ENCODE results near the gene NT5E. TPM values are rescaled to one million over a fixed set of nuclear protein-coding genes. Genes with fewer than 3 reads are reported as not detected.

Gene NT5E
- polyA plus RNA-seq, 1 experiment, result 63.0 TPM

DNA sequence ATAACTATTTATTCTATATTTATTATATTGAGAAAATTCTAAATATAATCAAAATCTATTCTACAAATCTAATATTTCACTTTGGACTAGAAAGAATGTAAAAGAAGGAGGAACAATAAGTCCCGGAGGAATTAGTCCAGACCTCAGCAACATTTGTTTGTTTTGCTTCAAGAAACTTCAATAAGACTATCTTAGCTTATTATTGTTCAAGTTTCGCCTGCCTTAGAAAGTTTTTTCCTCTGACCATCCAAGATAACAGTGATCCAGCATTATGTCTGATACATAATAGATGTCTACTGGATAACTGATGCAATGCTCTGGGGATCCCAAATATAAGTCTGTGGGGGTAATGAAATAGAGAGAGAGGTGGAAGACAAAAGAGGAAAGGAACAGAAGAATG is 28.7 kb upstream of the NT5E start:
- TF ChIP-seq, protein P1, sequence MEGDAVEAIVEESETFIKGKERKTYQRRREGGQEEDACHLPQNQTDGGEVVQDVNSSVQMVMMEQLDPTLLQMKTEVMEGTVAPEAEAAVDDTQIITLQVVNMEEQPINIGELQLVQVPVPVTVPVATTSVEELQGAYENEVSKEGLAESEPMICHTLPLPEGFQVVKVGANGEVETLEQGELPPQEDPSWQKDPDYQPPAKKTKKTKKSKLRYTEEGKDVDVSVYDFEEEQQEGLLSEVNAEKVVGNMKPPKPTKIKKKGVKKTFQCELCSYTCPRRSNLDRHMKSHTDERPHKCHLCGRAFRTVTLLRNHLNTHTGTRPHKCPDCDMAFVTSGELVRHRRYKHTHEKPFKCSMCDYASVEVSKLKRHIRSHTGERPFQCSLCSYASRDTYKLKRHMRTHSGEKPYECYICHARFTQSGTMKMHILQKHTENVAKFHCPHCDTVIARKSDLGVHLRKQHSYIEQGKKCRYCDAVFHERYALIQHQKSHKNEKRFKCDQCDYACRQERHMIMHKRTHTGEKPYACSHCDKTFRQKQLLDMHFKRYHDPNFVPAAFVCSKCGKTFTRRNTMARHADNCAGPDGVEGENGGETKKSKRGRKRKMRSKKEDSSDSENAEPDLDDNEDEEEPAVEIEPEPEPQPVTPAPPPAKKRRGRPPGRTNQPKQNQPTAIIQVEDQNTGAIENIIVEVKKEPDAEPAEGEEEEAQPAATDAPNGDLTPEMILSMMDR (IDR thresholded peaks at IDR 0.05; ENCODE audit: insufficient read depth, low read depth, low read length), result no peak
- CTCF ChIA-PET, result interaction anchor here (0.6 to 3.0 kb wide), 3 partner anchors 18 to 62 kb away, joined by 3 to 12 read pairs (median 5); no protein-coding TSS in a partner anchor
- DNase-seq (ENCODE audit: low read depth), result no peak
- Histone ChIP-seq H3K4me3 (ENCODE audit: low read depth, low read length) (no peak overlapping the region), H3K27me3 (ENCODE audit: control insufficient read depth, insufficient read depth, low read length) (no peaks in the 10 kb centered on the region), H3K36me3 (ENCODE audit: control insufficient read depth, insufficient read depth, low read length) (no peaks in the 10 kb centered on the region)
- POLR2A ChIA-PET, result no interaction called here

GRCh38 chr6:85421972-85422371 is 27.9 kb upstream of the NT5E start:
- no peaks in the 10 kb centered on the region for H3K27me3 ChIP-seq (ENCODE audit: control insufficient read depth, insufficient read depth, low read length)
- H3K4me3 ChIP-seq (ENCODE audit: low read depth, low read length), result no peak overlapping the region
- no peak for DNase-seq (ENCODE audit: low read depth)
- TF ChIP-seq, protein P1 (IDR thresholded peaks at IDR 0.05; ENCODE audit: insufficient read depth, low read depth, low read length), result no peak
- ChIA-PET CTCF (interaction anchor here (0.6 to 3.0 kb wide), 4 partner anchors 19 to 139 kb away, joined by 3 to 12 read pairs (median 4); no protein-coding TSS in a partner anchor), POLR2A (interaction anchor here (0.6 kb wide), 1 partner anchor 28 kb away, joined by 3 read pairs; the partner anchor contains the start of gene NT5E)
- no peaks in the 10 kb centered on the region for H3K36me3 ChIP-seq (ENCODE audit: control insufficient read depth, insufficient read depth, low read length)

DNA sequence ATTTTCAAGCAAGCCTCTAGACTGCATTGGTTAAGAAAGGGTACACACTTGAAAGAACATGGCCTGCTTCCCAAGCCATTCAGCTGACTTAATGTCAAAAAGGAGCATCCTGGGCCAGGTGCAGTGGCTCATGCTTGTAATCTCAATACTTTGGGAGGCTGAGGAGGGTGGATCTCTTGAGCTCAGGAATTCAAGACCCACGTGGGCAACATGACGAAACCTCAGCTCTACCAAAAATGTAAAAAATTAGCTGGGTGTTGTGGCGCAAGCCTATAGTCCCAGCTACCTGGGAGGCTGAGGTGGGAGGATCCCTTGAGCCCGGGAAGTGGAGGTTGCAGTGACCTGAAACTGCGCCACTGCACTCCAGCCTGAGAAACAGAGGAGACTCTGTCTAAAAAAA is 26.9 kb upstream of the NT5E start:
- TF ChIP-seq, protein P1 (IDR thresholded peaks at IDR 0.05; ENCODE audit: insufficient read depth, low read depth, low read length), result no peak
- H3K27me3 ChIP-seq (ENCODE audit: control insufficient read depth, insufficient read depth, low read length), result no peaks in the 10 kb centered on the region
- CTCF ChIA-PET, result no interaction called here
- H3K4me3 ChIP-seq (ENCODE audit: low read depth, low read length), result no peak overlapping the region
- no peak for DNase-seq (ENCODE audit: low read depth)
- POLR2A ChIA-PET, result no interaction called here
- H3K36me3 ChIP-seq (ENCODE audit: control insufficient read depth, insufficient read depth, low read length), result no peaks in the 10 kb centered on the region

GRCh38 chr6:85424981-85425380 is 24.9 kb upstream of the NT5E start:
- ChIA-PET POLR2A (no interaction called here), CTCF (no interaction called here)
- Histone ChIP-seq H3K36me3 (ENCODE audit: control insufficient read depth, insufficient read depth, low read length) (no peaks in the 10 kb centered on the region), H3K4me3 (ENCODE audit: low read depth, low read length) (no peak overlapping the region), H3K27me3 (ENCODE audit: control insufficient read depth, insufficient read depth, low read length) (no peaks in the 10 kb centered on the region)
- TF ChIP-seq, protein P1 (IDR thresholded peaks at IDR 0.05; ENCODE audit: insufficient read depth, low read depth, low read length), result no peak
- DNase-seq (ENCODE audit: low read depth), result no peak

GRCh38 chr6:85425997-85426396 is 23.9 kb upstream of the NT5E start:
- Histone ChIP-seq H3K4me3 (ENCODE audit: low read depth, low read length) (no peak overlapping the region), H3K36me3 (ENCODE audit: control insufficient read depth, insufficient read depth, low read length) (no peaks in the 10 kb centered on the region), H3K27me3 (ENCODE audit: control insufficient read depth, insufficient read depth, low read length) (no peaks in the 10 kb centered on the region)
- ChIA-PET CTCF (no interaction called here), POLR2A (no interaction called here)
- TF ChIP-seq, protein P1 (IDR thresholded peaks at IDR 0.05; ENCODE audit: insufficient read depth, low read depth, low read length), result no peak
- DNase-seq (ENCODE audit: low read depth), result no peak
